Stomach (tissue), 9 donors: ENCODE results near the gene COL6A1. TPM values are rescaled to one million over a fixed set of nuclear protein-coding genes. Genes with fewer than 3 reads are reported as not detected.

Experiments
- DNase-seq, 2 donors: peaks; one replicate each; pipeline versions ENCODE4 v3.0.0 to v3.0.0-alpha.2; 2013 to 2019
- H3K27ac ChIP-seq, 5 donors: fragments of 200-600 bp in 4 of 5; sonication (generic) in 4 of 5; one replicate each; pipeline ENCODE4 v1.5.1; 2013 to 2019; ENCODE audit warnings: mild to moderate bottlenecking in 1 of 5, moderate library complexity in 1 of 5
- H3K27me3 ChIP-seq, 3 donors: fragments of 200-600 bp; sonication (generic); one replicate each; pipeline ENCODE4 v1.5.1; 2017 to 2019; ENCODE audit warnings: mixed run types in 1 of 3
- H3K36me3 ChIP-seq, 4 donors: fragments of 200-600 bp; sonication (generic); 1 replicate in 3 of 4; 2 replicates in 1 of 4; pipeline ENCODE4 v1.5.1; 2016 to 2019
- H3K4me1 ChIP-seq, 4 donors: fragments of 200-600 bp; sonication (generic); one replicate each; pipeline ENCODE4 v1.5.1; 2016 to 2019
- H3K4me3 ChIP-seq, 4 donors: fragments of 200-600 bp; sonication (generic) in 3 of 4; one replicate each; pipeline ENCODE4 v1.5.1; 2016 to 2019; ENCODE audit warnings: mild to moderate bottlenecking in 1 of 4
- H3K9me3 ChIP-seq, 4 donors: fragments of 200-600 bp; sonication (generic); one replicate each; pipeline ENCODE4 v1.5.1; 2016 to 2019
- CTCF ChIP-seq, 7 experiments: fragments of 450-650 bp in 4 of 7; fragments of 200-600 bp in 3 of 7; sonication (generic) in 3 of 7; IDR thresholded peaks; one replicate each; pipeline ENCODE4 v1.5.1; 2016 to 2019; ENCODE audit warnings: antibody characterized with exemption in 7 of 7, control low read depth in 2 of 7, mild to moderate bottlenecking in 1 of 7
- EP300 ChIP-seq: sonication (generic); formaldehyde crosslinking; IDR thresholded peaks from one replicate; pipeline ENCODE4 v1.6.1; 2017; ENCODE audit warnings: antibody characterized with exemption
- POLR2A ChIP-seq, 4 donors: fragments of 450-650 bp; IDR thresholded peaks; one replicate each; pipeline ENCODE4 v1.6.1; 2016; ENCODE audit warnings: antibody characterized with exemption in 4 of 4, control low read depth in 2 of 4, mild to moderate bottlenecking in 1 of 4, moderate library complexity in 1 of 4
- POLR2AphosphoS5 ChIP-seq, 3 donors: sonication (generic); formaldehyde crosslinking; IDR thresholded peaks; one replicate each; pipeline ENCODE4 v1.6.1; 2016; ENCODE audit warnings: antibody characterized with exemption in 3 of 3
- WGBS, 5 donors: extraction: QIAGEN DNeasy Blood & Tissue Kit in 3 of 5; methylation state at CpG; one replicate each; pipeline versions ENCODE4 v1.1.5 to v1.1.7; 2013 to 2018; 5-methylcytosine and 5-hydroxymethylcytosine counted together
- intact Hi-C: fragments of 100-400 bp; cut with DNase I; formaldehyde crosslinking; loops from one replicate; pipeline ENCODE4 v1.15.1; 2023; ENCODE audit warnings: low total_unique reads
- polyA plus RNA-seq, 3 donors: library from polyadenylated mRNA; stranded (reverse); fragments of 200-250 nt; gene quantifications; one replicate each; pipeline ENCODE4 v1.2.3, GENCODE V29; 2013
- total RNA-seq, 5 donors: library from RNA; depleted of rRNA; stranded (reverse); fragments of >200 nt; gene quantifications; one replicate each; pipeline versions ENCODE4 v1.1.0 to v1.2.3, GENCODE V29; 2014 to 2016
- donor health status: healthy with polysubstance abuse.
- donor health status: Bipolar disorder and iron deficiency.
- donor health status: healthy.

The COL6A1 gene
- total and polyA plus RNA-seq, 8 donors = 63.2 to 756 (median 254) TPM

GRCh38 chr21:46039891-46040660 lies 58.5 kb downstream of the COL6A1 start:
- Histone ChIP-seq H3K4me1 (peaks cover 0 to 11% (median 4%) of the 10 kb centered on the region in 4 donors), H3K36me3 (no peaks in the 10 kb centered on the region), H3K27me3 (peaks cover 0 to 11% (median 0%) of the 10 kb centered on the region in 3 donors), H3K4me3 (no peak overlapping the region), H3K27ac (no peak overlapping the region), H3K9me3 (no peaks in the 10 kb centered on the region)
- no peak for TF ChIP-seq EP300
- no peak for TF ChIP-seq CTCF (IDR thresholded peaks at IDR 0.05)
- no peak for TF ChIP-seq POLR2A (IDR thresholded peaks at IDR 0.05)
- no peak for TF ChIP-seq POLR2AphosphoS5 (IDR thresholded peaks at IDR 0.05)
- intact Hi-C loops = no loop called here
- 86 to 91% (median 89%) methylated on average over 24 to 31 of the region's 31 CpGs for WGBS, 5 donors
- no peak for DNase-seq

GRCh38 chr21:46040707-46041106 lies 59.1 kb downstream of the COL6A1 start:
- H3K36me3 ChIP-seq = no peaks in the 10 kb centered on the region
- peaks cover 0 to 10% (median 3%) of the 10 kb centered on the region in 4 donors for H3K4me1 ChIP-seq
- no peak for TF ChIP-seq CTCF (IDR thresholded peaks at IDR 0.05)
- no peak for TF ChIP-seq POLR2AphosphoS5 (IDR thresholded peaks at IDR 0.05)
- no peak for TF ChIP-seq POLR2A (IDR thresholded peaks at IDR 0.05)
- no peak for TF ChIP-seq EP300
- 54 to 66% (median 59%) methylated on average over 10 of the region's 10 CpGs for WGBS, 5 donors
- intact Hi-C loops = no loop called here
- H3K4me3 ChIP-seq = no peak overlapping the region
- H3K27me3 ChIP-seq = peaks cover 0 to 11% (median 0%) of the 10 kb centered on the region in 3 donors
- no peak overlapping the region for H3K27ac ChIP-seq
- no peaks in the 10 kb centered on the region for H3K9me3 ChIP-seq
- DNase-seq = no peak

DNA sequence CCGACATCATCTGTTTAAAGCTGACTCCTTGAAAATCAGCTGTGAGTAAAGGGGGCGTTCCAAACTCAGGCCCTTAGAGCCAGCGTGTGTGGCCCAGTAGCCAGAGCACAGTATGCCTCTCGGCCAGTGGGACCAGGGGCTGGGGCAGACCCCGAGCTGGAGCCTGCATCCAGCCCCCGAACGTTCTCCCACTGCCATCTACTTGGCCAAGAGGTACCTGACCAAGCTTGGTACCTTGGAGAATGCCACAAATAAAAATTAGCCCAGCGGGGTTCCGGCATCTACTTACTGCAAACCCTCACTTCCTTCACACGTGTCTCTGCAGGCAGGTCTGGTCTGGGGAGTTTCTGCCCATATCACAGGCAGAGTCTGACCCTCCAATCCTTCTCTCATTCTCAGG lies 59.6 kb downstream of the COL6A1 start:
- no peaks in the 10 kb centered on the region for H3K36me3 ChIP-seq
- DNase-seq = no peak
- intact Hi-C loops = no loop called here
- H3K4me3 ChIP-seq = no peak overlapping the region
- peaks cover 0 to 11% (median 0%) of the 10 kb centered on the region in 3 donors for H3K27me3 ChIP-seq
- TF ChIP-seq CTCF (IDR thresholded peaks at IDR 0.05) (no peak), POLR2A (IDR thresholded peaks at IDR 0.05) (no peak), EP300 (no peak), POLR2AphosphoS5 (IDR thresholded peaks at IDR 0.05) (no peak)
- 77 to 84% (median 82%) methylated on average over 4 to 10 of the region's 10 CpGs for WGBS, 5 donors
- H3K27ac ChIP-seq = no peak overlapping the region
- peaks cover 0 to 5% (median under 1%) of the 10 kb centered on the region in 4 donors for H3K4me1 ChIP-seq
- no peaks in the 10 kb centered on the region for H3K9me3 ChIP-seq

GRCh38 chr21:46045154-46045553 lies 63.6 kb downstream of the COL6A1 start:
- Histone ChIP-seq H3K4me1 (peaks cover 0 to 16% (median 8%) of the 10 kb centered on the region in 4 donors), H3K9me3 (no peaks in the 10 kb centered on the region), H3K27me3 (peaks cover 0 to 8% (median 0%) of the 10 kb centered on the region in 3 donors), H3K4me3 (no peak overlapping the region), H3K27ac (no peak overlapping the region), H3K36me3 (no peaks in the 10 kb centered on the region)
- intact Hi-C loops = no loop called here
- WGBS, 5 donors = 50 to 73% (median 56%) methylated on average over 2 of the region's 2 CpGs
- DNase-seq = no peak
- TF ChIP-seq CTCF (IDR thresholded peaks at IDR 0.05) = no peak
- no peak for TF ChIP-seq POLR2A (IDR thresholded peaks at IDR 0.05)
- no peak for TF ChIP-seq EP300
- no peak for TF ChIP-seq POLR2AphosphoS5 (IDR thresholded peaks at IDR 0.05)
